Astrocyte (in vitro differentiated cells and primary cell): ENCODE measurements around the gene NAMPT. TPM values are rescaled to one million over a fixed set of nuclear protein-coding genes. Genes with fewer than 3 reads are reported as not detected.

Experiments
- DNase-seq: peaks from one replicate; pipeline ENCODE4 v3.0.0-alpha.2; 2010; ENCODE audit warnings: low read depth
- FAIRE-seq: peaks from 2 replicates; lab custom pipeline; 2011; peaks lifted over from hg19 to GRCh38; lab: Jason Lieb, UNC
- H2AFZ ChIP-seq: 2 replicates; pipeline ENCODE4 v1.6.0; 2012; ENCODE audit warnings: low read depth, low read length, inconsistent platforms
- H3K27ac ChIP-seq: 2 replicates; pipeline ENCODE4 v1.5.1; 2011; ENCODE audit warnings: low read depth, low read length, inconsistent platforms
- H3K27me3 ChIP-seq: 2 replicates; pipeline ENCODE4 v1.6.0; 2011; ENCODE audit warnings: low read length, inconsistent platforms; ENCODE audit not compliant: insufficient read depth
- H3K36me3 ChIP-seq: 2 replicates; pipeline ENCODE4 v1.5.1; 2011; ENCODE audit warnings: low read length, inconsistent platforms; ENCODE audit not compliant: insufficient read depth
- H3K4me1 ChIP-seq: 2 replicates; pipeline ENCODE4 v1.5.1; 2011; ENCODE audit warnings: low read length, inconsistent platforms; ENCODE audit not compliant: insufficient read depth
- H3K4me2 ChIP-seq: 2 replicates; pipeline ENCODE4 v1.6.0; 2012; ENCODE audit warnings: low read length, inconsistent platforms
- H3K4me3 ChIP-seq: 2 replicates; pipeline ENCODE4 v1.5.1; 2011; ENCODE audit warnings: low read depth, mild to moderate bottlenecking, low read length, inconsistent platforms; ENCODE audit not compliant: insufficient read depth
- H3K79me2 ChIP-seq: 2 replicates; pipeline ENCODE4 v1.6.0; 2012; ENCODE audit warnings: mild to moderate bottlenecking, low read length, inconsistent platforms; ENCODE audit not compliant: insufficient read depth
- H3K9ac ChIP-seq: 2 replicates; pipeline ENCODE4 v1.6.0; 2012; ENCODE audit warnings: mild to moderate bottlenecking, low read length, inconsistent platforms
- H3K9me3 ChIP-seq: 2 replicates; pipeline ENCODE4 v1.5.1; 2012; ENCODE audit warnings: low read depth, mild to moderate bottlenecking, low read length, inconsistent platforms; ENCODE audit not compliant: insufficient read depth
- H4K20me1 ChIP-seq: 2 replicates; pipeline ENCODE4 v1.6.0; 2012; ENCODE audit warnings: low read length, inconsistent platforms; ENCODE audit not compliant: insufficient read depth
- H3K27ac Mint-ChIP-seq: one replicate; pipeline ENCODE4 v1.8.0; 2021; ENCODE audit warnings: mild to moderate bottlenecking, mixed read lengths; ENCODE audit not compliant: unreplicated experiment
- H3K27me3 Mint-ChIP-seq: one replicate; pipeline ENCODE4 v1.8.0; 2021; ENCODE audit warnings: low read depth, mixed read lengths; ENCODE audit not compliant: unreplicated experiment
- H3K36me3 Mint-ChIP-seq: one replicate; pipeline ENCODE4 v1.8.0; 2021; ENCODE audit warnings: low read depth, mixed read lengths; ENCODE audit not compliant: unreplicated experiment
- H3K4me1 Mint-ChIP-seq: one replicate; pipeline ENCODE4 v1.8.0; 2021; ENCODE audit warnings: low read depth, mixed read lengths; ENCODE audit not compliant: unreplicated experiment
- H3K4me3 Mint-ChIP-seq: one replicate; pipeline ENCODE4 v1.8.0; 2021; ENCODE audit warnings: mild to moderate bottlenecking, moderate library complexity, mixed read lengths; ENCODE audit not compliant: unreplicated experiment
- H3K9me3 Mint-ChIP-seq: one replicate; pipeline ENCODE4 v1.8.0; 2021; ENCODE audit warnings: mild to moderate bottlenecking, mixed read lengths; ENCODE audit not compliant: unreplicated experiment
- EZH2 ChIP-seq: IDR thresholded peaks from 2 replicates; pipeline ENCODE4 v1.6.1; 2012; ENCODE audit warnings: mild to moderate bottlenecking, low read length, inconsistent platforms; ENCODE audit not compliant: insufficient read depth
- total RNA-seq: library from RNA; stranded (reverse); gene quantifications from 2 replicates; pipeline ENCODE4 v1.2.1, GENCODE V29; 2021
- TF ChIP-seq, protein P1 (sequence below): IDR thresholded peaks from 2 replicates; pipeline ENCODE4 v1.5.1; 2011; ENCODE audit warnings: low read depth, mild to moderate bottlenecking, inconsistent platforms, low read length, moderate library complexity; ENCODE audit not compliant: insufficient read depth

The NAMPT gene
- total RNA-seq, 1 donor from 2014 or later, result 52.1 TPM

GRCh38 chr7:106222545-106222944, 62.2 kb downstream of the NAMPT start:
- Mint-ChIP-seq H3K4me3 (no peak overlapping the region), H3K27ac (no peak overlapping the region)

DNA sequence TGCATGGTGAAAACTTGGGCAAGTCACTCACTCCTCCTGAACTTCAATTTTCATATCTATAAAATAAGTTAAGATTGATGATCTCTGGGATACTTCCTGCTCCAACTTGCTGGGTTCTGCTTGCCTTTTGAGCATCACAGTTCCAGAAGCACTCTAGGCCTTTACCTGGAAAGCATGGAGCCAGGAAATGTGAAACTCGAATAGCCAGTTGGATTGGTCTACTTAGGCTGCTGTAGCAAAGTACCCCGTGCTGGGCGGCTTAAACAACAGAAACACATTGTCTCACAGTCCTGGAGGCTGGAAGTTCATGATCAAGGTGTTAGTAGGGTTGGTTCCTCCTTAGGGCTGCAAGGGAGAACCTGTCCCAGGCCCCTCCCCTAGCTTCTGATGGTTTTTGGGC, 64.5 kb downstream of the NAMPT start:
- Mint-ChIP-seq H3K27ac (no peak overlapping the region), H3K27me3 (no peaks in the 10 kb centered on the region), H3K36me3 (no peaks in the 10 kb centered on the region), H3K4me1 (peaks cover 17% of the 10 kb centered on the region), H3K9me3 (no peaks in the 10 kb centered on the region), H3K4me3 (no peak overlapping the region)
- FAIRE-seq, result no peak
- H3K27ac ChIP-seq, result no peak overlapping the region
- DNase-seq, result no peak
- no peaks in the 10 kb centered on the region for H3K36me3 ChIP-seq
- H3K79me2 ChIP-seq, result no peaks in the 10 kb centered on the region
- H3K4me2 ChIP-seq, result no peak overlapping the region
- no peak overlapping the region for H3K4me3 ChIP-seq
- no peaks in the 10 kb centered on the region for H3K27me3 ChIP-seq
- H3K9me3 ChIP-seq, result no peaks in the 10 kb centered on the region
- H3K9ac ChIP-seq, result no peak overlapping the region
- TF ChIP-seq, protein P1, sequence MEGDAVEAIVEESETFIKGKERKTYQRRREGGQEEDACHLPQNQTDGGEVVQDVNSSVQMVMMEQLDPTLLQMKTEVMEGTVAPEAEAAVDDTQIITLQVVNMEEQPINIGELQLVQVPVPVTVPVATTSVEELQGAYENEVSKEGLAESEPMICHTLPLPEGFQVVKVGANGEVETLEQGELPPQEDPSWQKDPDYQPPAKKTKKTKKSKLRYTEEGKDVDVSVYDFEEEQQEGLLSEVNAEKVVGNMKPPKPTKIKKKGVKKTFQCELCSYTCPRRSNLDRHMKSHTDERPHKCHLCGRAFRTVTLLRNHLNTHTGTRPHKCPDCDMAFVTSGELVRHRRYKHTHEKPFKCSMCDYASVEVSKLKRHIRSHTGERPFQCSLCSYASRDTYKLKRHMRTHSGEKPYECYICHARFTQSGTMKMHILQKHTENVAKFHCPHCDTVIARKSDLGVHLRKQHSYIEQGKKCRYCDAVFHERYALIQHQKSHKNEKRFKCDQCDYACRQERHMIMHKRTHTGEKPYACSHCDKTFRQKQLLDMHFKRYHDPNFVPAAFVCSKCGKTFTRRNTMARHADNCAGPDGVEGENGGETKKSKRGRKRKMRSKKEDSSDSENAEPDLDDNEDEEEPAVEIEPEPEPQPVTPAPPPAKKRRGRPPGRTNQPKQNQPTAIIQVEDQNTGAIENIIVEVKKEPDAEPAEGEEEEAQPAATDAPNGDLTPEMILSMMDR, result no peak
- TF ChIP-seq EZH2, result no peak
- H2AFZ ChIP-seq, result no peak overlapping the region
- H4K20me1 ChIP-seq, result no peaks in the 10 kb centered on the region
- H3K4me1 ChIP-seq, result peaks cover 10% of the 10 kb centered on the region

More at GRCh38 chr7:106222545-106222944, 62.2 kb downstream of the NAMPT start:
- no peaks in the 10 kb centered on the region for H3K79me2 ChIP-seq
- H3K36me3 ChIP-seq, result no peaks in the 10 kb centered on the region
- no peak for FAIRE-seq
- TF ChIP-seq, protein P1, result no peak
- no peak for TF ChIP-seq EZH2
- peaks cover under 1% of the 10 kb centered on the region for H3K4me1 Mint-ChIP-seq
- H3K4me2 ChIP-seq, result no peak overlapping the region
- no peaks in the 10 kb centered on the region for H4K20me1 ChIP-seq
- DNase-seq, result no peak
- H3K9me3 Mint-ChIP-seq, result no peaks in the 10 kb centered on the region
- no peak overlapping the region for H3K27ac ChIP-seq
- H3K36me3 Mint-ChIP-seq, result no peaks in the 10 kb centered on the region
- H3K4me3 ChIP-seq, result no peak overlapping the region
- no peaks in the 10 kb centered on the region for H3K27me3 ChIP-seq
- no peaks in the 10 kb centered on the region for H3K9me3 ChIP-seq
- H3K27me3 Mint-ChIP-seq, result no peaks in the 10 kb centered on the region
- H3K4me1 ChIP-seq, result no peaks in the 10 kb centered on the region
- H3K9ac ChIP-seq, result no peak overlapping the region
- H2AFZ ChIP-seq, result no peak overlapping the region

- Histone ChIP-seq H3K79me2 (no peaks in the 10 kb centered on the region), H2AFZ (no peak overlapping the region), H3K4me3 (no peak overlapping the region), H3K36me3 (no peaks in the 10 kb centered on the region), H3K9me3 (no peaks in the 10 kb centered on the region), H3K27me3 (no peaks in the 10 kb centered on the region), H3K9ac (no peak overlapping the region), H3K4me1 (peaks cover 10% of the 10 kb centered on the region), H4K20me1 (no peaks in the 10 kb centered on the region), H3K4me2 (no peak overlapping the region), H3K27ac (no peak overlapping the region)
- Mint-ChIP-seq H3K27ac (no peak overlapping the region), H3K4me1 (peaks cover 21% of the 10 kb centered on the region), H3K9me3 (no peaks in the 10 kb centered on the region), H3K36me3 (no peaks in the 10 kb centered on the region), H3K27me3 (no peaks in the 10 kb centered on the region), H3K4me3 (no peak overlapping the region)
- TF ChIP-seq, protein P1, result no peak
- no peak for TF ChIP-seq EZH2
- DNase-seq (no peak), FAIRE-seq (no peak)
Observed at GRCh38 chr7:106219170-106219569, 65.6 kb downstream of the NAMPT start.
